Right forelimb (tissue), 1 donor: ENCODE results near the gene SEMA3B.
"Not testable (repeated sequence)": the region's sequence is repeated elsewhere in the genome, so short reads cannot be mapped to it uniquely, and the experiment has no call there.

Experiments used
- DNase-seq: peaks from one replicate; pipeline ENCODE4 v3.0.0-alpha.2; 2018

SEMA3B gene

DNA sequence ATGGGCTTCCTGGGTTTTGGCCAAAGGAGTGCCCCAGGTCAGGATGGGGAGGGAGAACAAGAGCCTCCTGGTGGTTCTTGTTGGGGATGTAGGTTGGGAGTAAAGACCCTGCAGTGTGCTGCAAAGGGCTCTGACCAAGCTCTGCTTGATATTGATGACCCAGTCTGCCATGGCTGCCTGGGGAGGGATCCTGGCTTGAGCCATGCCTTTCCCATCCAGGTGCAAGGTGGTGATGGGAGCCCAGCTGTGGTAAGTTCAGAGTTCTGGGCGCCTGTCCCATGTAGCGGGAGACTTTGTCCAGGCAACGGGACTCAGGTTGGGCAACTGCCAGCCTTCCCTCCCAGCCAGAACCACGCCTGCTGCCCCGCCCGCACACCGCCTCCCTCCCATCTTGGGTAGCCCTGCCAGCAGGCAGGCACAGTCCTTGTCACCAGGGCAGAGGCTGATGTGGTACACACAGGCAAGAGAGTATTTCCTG is 30.4 kb upstream of the SEMA3B start:
- no peak for DNase-seq

DNA sequence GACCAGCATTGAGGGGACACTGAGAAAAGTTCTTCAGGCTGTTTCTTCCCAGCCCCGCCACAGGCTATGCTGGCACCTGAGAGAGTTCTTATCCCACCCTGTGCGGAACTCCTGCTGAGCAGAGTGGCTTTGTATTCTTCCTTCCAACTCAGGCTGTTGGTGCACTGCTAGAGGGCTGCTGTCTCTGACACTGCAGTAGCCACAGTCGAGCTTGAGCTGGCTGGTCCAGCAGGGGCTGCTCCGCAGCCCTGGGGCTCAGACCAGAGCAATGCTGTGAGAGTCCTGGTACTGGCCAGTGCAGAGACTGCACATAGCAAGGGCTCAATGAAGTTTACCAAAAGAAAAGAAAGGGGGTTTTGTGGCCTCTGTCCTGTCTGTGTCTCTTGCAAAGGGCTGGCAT is 29.3 kb upstream of the SEMA3B start:
- no peak for DNase-seq

GRCh38 chr3:50241163-50241562 is 27.8 kb upstream of the SEMA3B start:
- no peak for DNase-seq

DNA sequence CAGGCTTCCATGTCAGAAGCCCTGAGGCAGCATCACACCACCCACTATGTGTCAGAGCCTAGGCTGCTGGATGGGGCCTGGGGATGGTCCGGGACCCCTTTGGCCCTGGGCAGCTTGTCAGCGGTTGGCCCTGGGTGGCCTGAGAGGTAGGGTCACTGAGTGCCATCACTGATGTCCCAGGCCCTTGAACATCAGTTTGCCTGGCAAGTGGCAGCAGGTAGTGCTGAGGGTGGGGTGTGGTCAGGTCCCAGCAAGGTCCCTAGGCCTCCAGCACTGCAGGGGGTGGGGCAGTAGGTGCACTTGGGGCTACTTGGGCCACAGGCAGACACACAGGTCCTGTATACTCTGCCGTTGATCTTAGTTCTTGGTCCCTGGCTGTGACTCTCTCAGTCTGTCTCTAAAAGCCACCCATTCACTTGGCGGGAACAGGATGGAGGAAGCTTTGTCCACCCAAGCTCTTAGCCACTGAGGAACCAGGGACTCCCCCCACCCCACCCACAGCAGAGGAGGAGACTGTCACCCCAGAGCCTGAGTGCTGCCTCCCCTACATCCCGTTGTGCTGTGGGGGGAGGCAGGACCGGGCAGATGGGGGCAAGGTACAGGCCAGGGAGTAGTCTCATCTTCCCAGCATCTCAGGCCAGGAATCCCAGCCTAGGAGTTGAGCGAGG is 27.1 kb upstream of the SEMA3B start:
- DNase-seq: no peak

DNA sequence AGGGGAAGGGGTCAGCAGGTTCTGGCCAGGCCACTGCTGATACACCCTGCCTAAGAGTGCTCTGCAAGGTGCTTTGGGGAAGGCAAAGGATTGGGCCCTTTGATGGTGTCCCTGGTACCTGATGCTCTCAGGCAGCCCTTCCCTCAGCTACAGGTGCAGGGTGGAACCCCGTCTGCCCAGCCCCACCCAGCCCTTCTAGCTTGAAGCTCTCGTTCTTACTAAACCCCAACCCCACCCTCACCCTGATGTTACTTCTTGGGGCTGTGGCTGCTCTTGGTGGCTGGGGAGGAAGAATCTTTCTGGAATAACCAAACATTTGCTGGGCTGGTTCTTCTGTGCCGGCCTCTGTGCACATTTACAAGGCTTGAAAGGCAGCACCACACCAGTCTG is 26.6 kb upstream of the SEMA3B start:
- DNase-seq: no peak

DNA sequence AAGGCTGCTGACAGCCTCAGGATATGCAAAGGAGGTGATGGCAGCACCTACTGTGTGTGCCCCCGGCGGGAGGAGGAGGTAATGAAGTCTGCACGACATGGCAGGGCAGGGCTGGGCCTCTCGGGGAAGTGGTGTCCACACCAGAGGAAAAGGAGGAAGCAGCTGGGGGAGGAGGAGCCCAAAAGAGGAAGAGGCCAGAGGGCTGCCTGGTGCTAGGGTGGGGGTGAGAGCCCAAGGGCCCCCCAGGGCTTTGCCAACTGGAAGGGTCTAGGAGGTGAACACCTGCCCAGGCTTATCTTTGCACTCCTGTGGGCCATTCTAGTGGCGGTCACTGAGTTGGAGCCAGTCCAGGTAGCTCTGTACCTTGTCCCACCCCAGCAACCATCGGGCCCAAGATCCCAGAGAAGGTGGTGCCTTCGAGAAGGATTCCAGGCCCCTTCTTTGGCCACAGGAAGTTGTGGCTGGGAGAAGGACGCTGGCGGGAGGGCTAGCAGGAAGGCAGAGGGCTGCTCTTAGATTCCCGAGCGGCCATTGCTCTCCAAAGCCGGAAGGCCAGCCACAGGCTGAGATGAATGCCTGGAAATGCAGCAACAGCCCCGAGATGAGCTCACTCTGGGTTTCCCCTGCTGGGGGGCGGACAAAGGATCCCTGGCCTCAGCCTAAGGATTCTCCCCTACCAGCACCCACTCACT is 25.9 kb upstream of the SEMA3B start:
- no peak for DNase-seq

GRCh38 chr3:50243543-50243895 is 25.4 kb upstream of the SEMA3B start:
- no peak for DNase-seq

GRCh38 chr3:50244813-50245212 is 24.1 kb upstream of the SEMA3B start:
- DNase-seq: not testable (repeated sequence)

- DNase-seq: no peak
These were observed 23.6 kb upstream of the SEMA3B start for GRCh38 chr3:50245251-50245745.

- DNase-seq: peak; percentile 96
These were observed 23.0 kb upstream of the SEMA3B start for GRCh38 chr3:50245831-50246516.

- DNase-seq: no peak
These were observed 22.4 kb upstream of the SEMA3B start for GRCh38 chr3:50246517-50246954.

DNA sequence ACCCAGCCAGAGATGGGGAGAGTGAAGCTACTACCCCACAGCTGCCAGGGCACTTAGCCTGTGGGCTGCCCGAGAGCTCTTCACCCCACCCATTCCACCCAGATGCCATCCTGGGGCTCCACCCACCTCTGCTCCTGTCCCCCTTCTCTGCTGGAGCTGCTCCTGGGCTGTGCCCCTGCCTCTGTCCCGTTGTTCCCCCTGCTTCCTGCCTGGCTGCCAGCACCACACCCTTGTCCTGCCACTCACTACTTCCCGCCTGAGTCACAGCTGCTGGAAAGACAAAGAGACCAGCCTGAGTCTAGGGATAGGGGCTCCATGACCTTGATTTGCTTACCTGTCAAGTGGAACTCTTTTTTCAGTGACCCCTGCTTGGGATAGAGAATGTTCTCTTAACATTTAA is 20.6 kb upstream of the SEMA3B start:
- no peak for DNase-seq

DNA sequence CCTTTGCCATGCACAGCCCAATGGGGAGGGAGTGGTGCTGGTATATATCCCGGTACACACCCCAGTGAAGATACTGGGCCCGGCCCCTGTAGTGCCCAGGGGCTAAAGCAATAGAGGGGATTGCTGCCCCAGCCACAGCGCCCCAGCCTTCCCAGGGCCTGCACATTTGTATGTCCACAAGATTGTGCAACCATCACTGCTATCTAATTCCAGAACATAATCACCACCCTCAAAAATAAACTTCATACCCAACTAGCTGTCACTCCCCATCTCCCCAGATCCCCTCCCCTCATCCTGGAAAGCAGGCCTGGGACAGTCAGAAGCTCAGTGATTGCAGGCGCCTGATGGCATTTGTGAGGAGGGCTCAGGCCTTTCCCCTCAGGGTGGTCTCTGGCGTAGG is 19.5 kb upstream of the SEMA3B start:
- no peak for DNase-seq

GRCh38 chr3:50250514-50250913 is 18.4 kb upstream of the SEMA3B start:
- no peak for DNase-seq

- no peak for DNase-seq
These were observed 17.7 kb upstream of the SEMA3B start for GRCh38 chr3:50251220-50251619.

GRCh38 chr3:50254577-50255250 is 14.2 kb upstream of the SEMA3B start:
- DNase-seq: no peak

GRCh38 chr3:50255251-50255615 is 13.7 kb upstream of the SEMA3B start:
- DNase-seq: no peak

DNA sequence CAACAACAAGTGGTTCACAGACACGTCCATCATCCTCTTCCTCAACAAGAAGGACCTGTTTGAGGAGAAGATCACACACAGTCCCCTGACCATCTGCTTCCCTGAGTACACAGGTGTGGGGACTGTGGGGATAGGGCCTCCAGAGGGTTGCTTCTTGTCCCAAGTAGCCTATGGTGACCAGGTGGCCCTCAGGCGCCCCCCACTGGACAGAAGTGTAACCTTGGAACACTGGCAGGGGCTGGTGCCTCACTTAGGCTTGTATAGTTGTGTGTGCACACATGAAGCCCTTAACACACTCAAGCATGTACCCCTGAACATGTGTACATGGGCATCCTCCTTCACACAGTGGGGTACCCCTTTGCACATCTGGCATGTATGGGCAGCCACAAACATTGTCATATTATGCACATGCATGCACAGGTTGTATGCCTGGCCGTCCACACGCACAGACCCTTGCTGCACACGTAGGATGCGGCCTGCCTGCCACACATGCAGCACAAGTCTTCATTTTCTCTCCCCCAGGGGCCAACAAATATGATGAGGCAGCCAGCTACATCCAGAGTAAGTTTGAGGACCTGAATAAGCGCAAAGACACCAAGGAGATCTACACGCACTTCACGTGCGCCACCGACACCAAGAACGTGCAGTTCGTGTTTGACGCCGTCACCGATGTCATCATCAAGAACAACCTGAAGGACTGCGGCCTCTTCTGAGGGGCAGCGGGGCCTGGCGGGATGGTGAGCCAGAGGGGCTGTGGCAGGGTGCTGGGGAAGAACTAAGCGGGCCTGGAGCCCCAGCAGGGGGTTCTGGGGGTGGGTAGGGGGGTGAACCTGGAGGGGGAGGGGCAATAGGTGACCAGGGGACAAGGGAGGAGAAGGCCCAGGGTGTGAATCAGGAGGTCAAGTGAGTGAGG is 11.7 kb upstream of the SEMA3B start:
- DNase-seq: no peak

DNA sequence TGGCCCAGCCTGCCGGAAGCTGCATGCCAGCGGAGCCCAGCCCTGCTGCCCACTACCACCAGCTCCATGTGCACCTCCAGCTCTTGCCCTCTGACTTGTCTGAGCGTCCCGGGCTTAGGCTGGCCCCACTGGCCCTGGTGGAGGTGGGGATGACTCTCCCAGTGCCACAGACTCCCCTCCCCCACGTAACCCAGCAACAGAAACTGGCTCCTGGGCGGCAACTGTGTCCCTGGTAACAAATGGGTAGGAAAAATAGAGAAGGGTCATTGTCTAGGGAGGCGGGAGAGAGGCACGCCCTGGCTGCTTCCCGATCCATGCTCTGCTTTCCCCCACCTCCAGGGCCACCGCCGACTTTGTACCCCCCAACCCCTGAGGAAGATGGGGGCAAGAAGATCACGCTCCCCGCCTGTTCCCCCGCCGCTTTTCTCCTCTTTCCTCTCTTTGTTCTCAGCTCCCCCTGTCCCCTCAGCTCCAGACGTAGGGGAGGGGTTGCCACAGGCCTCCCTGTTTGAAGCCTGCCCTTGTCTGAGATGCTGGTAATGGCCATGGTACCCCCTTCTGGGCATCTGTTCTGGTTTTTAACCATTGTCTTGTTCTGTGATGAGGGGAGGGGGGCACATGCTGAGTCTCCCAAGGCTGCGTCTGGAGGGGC is 10.8 kb upstream of the SEMA3B start:
- DNase-seq: no peak

DNA sequence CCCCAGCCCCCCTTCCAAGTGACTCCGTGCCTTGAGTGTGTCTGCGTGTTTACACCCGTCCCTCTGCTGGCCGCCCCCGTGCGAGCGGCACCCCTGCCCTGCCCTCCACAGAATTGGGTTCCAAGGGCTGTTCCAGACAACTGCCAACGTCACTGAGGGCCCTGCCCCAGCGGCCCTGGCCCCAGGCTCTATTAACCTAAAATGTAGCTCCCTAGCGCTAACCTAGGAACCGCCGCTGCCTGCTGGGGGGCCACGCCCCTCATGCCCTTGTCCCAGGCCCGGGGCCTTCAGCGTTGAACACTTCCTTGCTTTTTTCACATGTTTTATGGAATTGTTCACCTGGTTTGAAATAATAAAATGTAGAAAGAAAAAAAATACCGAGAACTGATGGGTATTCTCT is 10.0 kb upstream of the SEMA3B start:
- no peak for DNase-seq

- no peak for DNase-seq
These were observed 9.4 kb upstream of the SEMA3B start for GRCh38 chr3:50259432-50260026.
